Suppressor macrophage treated with lipopolysaccharide for 4 hours (primary cell): ENCODE data around the gene KCNH2.

Experiments used
- DNase-seq: peaks from one replicate; pipeline ENCODE4 v3.0.0-alpha.2; 2020

KCNH2 gene

GRCh38 chr7:150958062-150958552 is 20.0 kb downstream of the KCNH2 start:
- DNase-seq: no peak

GRCh38 chr7:150957133-150958020 is 20.7 kb downstream of the KCNH2 start:
- no peak for DNase-seq

- DNase-seq: no peak
Measured at GRCh38 chr7:150956395-150957132, 21.6 kb downstream of the KCNH2 start.

- no peak for DNase-seq
Measured at GRCh38 chr7:150955519-150956394, 22.4 kb downstream of the KCNH2 start.

- no peak for DNase-seq
Measured at GRCh38 chr7:150954986-150955518, 23.1 kb downstream of the KCNH2 start.

- DNase-seq: no peak
Measured at GRCh38 chr7:150954201-150954985, 23.7 kb downstream of the KCNH2 start.

GRCh38 chr7:150953061-150953997 is 24.8 kb downstream of the KCNH2 start:
- no peak for DNase-seq

- no peak for DNase-seq
Measured at GRCh38 chr7:150952331-150953050, 25.6 kb downstream of the KCNH2 start.

- DNase-seq: no peak
Measured at GRCh38 chr7:150951521-150951920, 26.6 kb downstream of the KCNH2 start.

- DNase-seq: no peak
Measured at GRCh38 chr7:150951181-150951520, 27.0 kb downstream of the KCNH2 start.

- no peak for DNase-seq
Measured at GRCh38 chr7:150950496-150951180, 27.5 kb downstream of the KCNH2 start.

GRCh38 chr7:150949971-150950491 is 28.1 kb downstream of the KCNH2 start:
- no peak for DNase-seq

- no peak for DNase-seq
Measured at GRCh38 chr7:150949564-150949963, 28.6 kb downstream of the KCNH2 start.

GRCh38 chr7:150948791-150949251 is 29.3 kb downstream of the KCNH2 start:
- no peak for DNase-seq

- no peak for DNase-seq
Measured at GRCh38 chr7:150947761-150948651, 30.1 kb downstream of the KCNH2 start.

GRCh38 chr7:150947241-150947745 is 30.8 kb downstream of the KCNH2 start:
- no peak for DNase-seq

GRCh38 chr7:150946421-150947240 is 31.5 kb downstream of the KCNH2 start:
- DNase-seq: no peak
